ENCODE measurements around the gene TFF3.

Gene TFF3

GRCh38 chr21:42271065-42271464, 44.1 kb downstream of the TFF3 start:
- peaks cover 28% of the 10 kb centered on the region for H3K27me3 ChIP-seq (replicated peaks; ENCODE audit: control insufficient read depth, insufficient read depth, low read length)
- no peaks in the 10 kb centered on the region for H3K4me1 ChIP-seq (ENCODE audit: control insufficient read depth, insufficient read depth, low read length)
- no peaks in the 10 kb centered on the region for H3K9me3 ChIP-seq (ENCODE audit: control insufficient read depth, low read length)
- DNase-seq (ENCODE audit: low read depth): no peak
- H3K36me3 ChIP-seq (ENCODE audit: control insufficient read depth, insufficient read depth, low read length, severe bottlenecking): no peaks in the 10 kb centered on the region
- H3K4me3 ChIP-seq (ENCODE audit: low read length): no peak overlapping the region
- H3K9ac ChIP-seq (ENCODE audit: low read length): no peak overlapping the region

GRCh38 chr21:42269386-42269785, 45.8 kb downstream of the TFF3 start:
- no peak overlapping the region for H3K4me3 ChIP-seq (ENCODE audit: low read length)
- no peaks in the 10 kb centered on the region for H3K36me3 ChIP-seq (ENCODE audit: control insufficient read depth, insufficient read depth, low read length, severe bottlenecking)
- peaks cover 32% of the 10 kb centered on the region for H3K27me3 ChIP-seq (replicated peaks; ENCODE audit: control insufficient read depth, insufficient read depth, low read length)
- H3K9ac ChIP-seq (ENCODE audit: low read length): no peak overlapping the region
- DNase-seq (ENCODE audit: low read depth): no peak
- no peaks in the 10 kb centered on the region for H3K4me1 ChIP-seq (ENCODE audit: control insufficient read depth, insufficient read depth, low read length)
- H3K9me3 ChIP-seq (ENCODE audit: control insufficient read depth, low read length): no peaks in the 10 kb centered on the region

- H3K36me3 ChIP-seq (ENCODE audit: control insufficient read depth, insufficient read depth, low read length, severe bottlenecking): no peaks in the 10 kb centered on the region
- no peak overlapping the region for H3K4me3 ChIP-seq (ENCODE audit: low read length)
- H3K9ac ChIP-seq (ENCODE audit: low read length): no peak overlapping the region
- H3K27me3 ChIP-seq (replicated peaks; ENCODE audit: control insufficient read depth, insufficient read depth, low read length): peaks cover 41% of the 10 kb centered on the region
- H3K9me3 ChIP-seq (ENCODE audit: control insufficient read depth, low read length): no peaks in the 10 kb centered on the region
- peaks cover 8% of the 10 kb centered on the region for H3K4me1 ChIP-seq (ENCODE audit: control insufficient read depth, insufficient read depth, low read length)
- no peak for DNase-seq (ENCODE audit: low read depth)
Measured at GRCh38 chr21:42266971-42267556, 48.1 kb downstream of the TFF3 start.

- no peak overlapping the region for H3K4me3 ChIP-seq (ENCODE audit: low read length)
- H3K9ac ChIP-seq (ENCODE audit: low read length): no peak overlapping the region
- peaks cover 18% of the 10 kb centered on the region for H3K4me1 ChIP-seq (ENCODE audit: control insufficient read depth, insufficient read depth, low read length)
- H3K36me3 ChIP-seq (ENCODE audit: control insufficient read depth, insufficient read depth, low read length, severe bottlenecking): no peaks in the 10 kb centered on the region
- DNase-seq (ENCODE audit: low read depth): no peak
- H3K27me3 ChIP-seq (replicated peaks; ENCODE audit: control insufficient read depth, insufficient read depth, low read length): peaks cover 39% of the 10 kb centered on the region
- no peaks in the 10 kb centered on the region for H3K9me3 ChIP-seq (ENCODE audit: control insufficient read depth, low read length)
Measured at GRCh38 chr21:42265231-42265812, 49.9 kb downstream of the TFF3 start.

GRCh38 chr21:42264245-42265195, 50.7 kb downstream of the TFF3 start:
- Histone ChIP-seq H3K27me3 (replicated peaks; ENCODE audit: control insufficient read depth, insufficient read depth, low read length) (peaks cover 46% of the 10 kb centered on the region), H3K9me3 (ENCODE audit: control insufficient read depth, low read length) (no peaks in the 10 kb centered on the region), H3K4me3 (ENCODE audit: low read length) (no peak overlapping the region), H3K9ac (ENCODE audit: low read length) (no peak overlapping the region), H3K4me1 (ENCODE audit: control insufficient read depth, insufficient read depth, low read length) (peaks cover 18% of the 10 kb centered on the region), H3K36me3 (ENCODE audit: control insufficient read depth, insufficient read depth, low read length, severe bottlenecking) (no peaks in the 10 kb centered on the region)
- DNase-seq (ENCODE audit: low read depth): no peak

GRCh38 chr21:42263591-42264131, 51.5 kb downstream of the TFF3 start:
- Histone ChIP-seq H3K36me3 (ENCODE audit: control insufficient read depth, insufficient read depth, low read length, severe bottlenecking) (no peaks in the 10 kb centered on the region), H3K9ac (ENCODE audit: low read length) (no peak overlapping the region), H3K9me3 (ENCODE audit: control insufficient read depth, low read length) (no peaks in the 10 kb centered on the region), H3K4me1 (ENCODE audit: control insufficient read depth, insufficient read depth, low read length) (peaks cover 23% of the 10 kb centered on the region), H3K4me3 (ENCODE audit: low read length) (no peak overlapping the region), H3K27me3 (replicated peaks; ENCODE audit: control insufficient read depth, insufficient read depth, low read length) (peaks cover 55% of the 10 kb centered on the region)
- no peak for DNase-seq (ENCODE audit: low read depth)

GRCh38 chr21:42262831-42263231, 52.4 kb downstream of the TFF3 start:
- Histone ChIP-seq H3K36me3 (ENCODE audit: control insufficient read depth, insufficient read depth, low read length, severe bottlenecking) (no peaks in the 10 kb centered on the region), H3K9me3 (ENCODE audit: control insufficient read depth, low read length) (no peaks in the 10 kb centered on the region), H3K9ac (ENCODE audit: low read length) (no peak overlapping the region), H3K27me3 (replicated peaks; ENCODE audit: control insufficient read depth, insufficient read depth, low read length) (peaks cover 59% of the 10 kb centered on the region), H3K4me3 (ENCODE audit: low read length) (no peak overlapping the region), H3K4me1 (ENCODE audit: control insufficient read depth, insufficient read depth, low read length) (peaks cover 23% of the 10 kb centered on the region)
- no peak for DNase-seq (ENCODE audit: low read depth)

GRCh38 chr21:42261829-42262200, 53.4 kb downstream of the TFF3 start:
- Histone ChIP-seq H3K27me3 (replicated peaks; ENCODE audit: control insufficient read depth, insufficient read depth, low read length) (peaks cover 53% of the 10 kb centered on the region), H3K4me1 (ENCODE audit: control insufficient read depth, insufficient read depth, low read length) (peaks cover 26% of the 10 kb centered on the region), H3K4me3 (ENCODE audit: low read length) (no peak overlapping the region), H3K9ac (ENCODE audit: low read length) (no peak overlapping the region), H3K36me3 (ENCODE audit: control insufficient read depth, insufficient read depth, low read length, severe bottlenecking) (no peaks in the 10 kb centered on the region), H3K9me3 (ENCODE audit: control insufficient read depth, low read length) (no peaks in the 10 kb centered on the region)
- DNase-seq (ENCODE audit: low read depth): no peak
